Bronchial epithelial cell (primary cell): ENCODE results near the gene KRTAP4-11. TPM values are rescaled to one million over a fixed set of nuclear protein-coding genes. Genes with fewer than 3 reads are reported as not detected.

Source experiments
- total RNA-seq: library from RNA; depleted of rRNA; stranded (reverse); fragments of >200 nt; gene quantifications from 2 replicates; pipeline ENCODE4 v1.2.1, GENCODE V29; 2014

KRTAP4-11 gene
- total RNA-seq, 1 donor from 2014 or later = not detected

Other genes with a start within 250 kb of the KRTAP4-11 start
- not detected in 2 replicates for gene KRT20, start 233.1 kb downstream of the KRTAP4-11 start, total RNA-seq
- 12.9 and 29.4 TPM in 2 replicates for gene KRT23, start 180.7 kb downstream of the KRTAP4-11 start, total RNA-seq
- gene KRT39, start 151.4 kb downstream of the KRTAP4-11 start, total RNA-seq = not detected in 2 replicates
- 0.13 TPM in 1 of 2 replicates, not detected in the other for gene KRT40, start 134.0 kb downstream of the KRTAP4-11 start, total RNA-seq
- not detected in 2 replicates for gene KRTAP3-3, start 124.2 kb downstream of the KRTAP4-11 start, total RNA-seq
- not detected in 2 replicates for gene KRTAP3-2, start 118.5 kb downstream of the KRTAP4-11 start, total RNA-seq
- gene KRTAP3-1, start 109.2 kb downstream of the KRTAP4-11 start, total RNA-seq = not detected in 2 replicates
- not detected in 2 replicates for gene KRTAP1-5, start 91.2 kb downstream of the KRTAP4-11 start, total RNA-seq
- not detected in 2 replicates for gene KRTAP1-4, start 88.2 kb downstream of the KRTAP4-11 start, total RNA-seq
- gene KRTAP1-3, start 83.5 kb downstream of the KRTAP4-11 start, total RNA-seq = not detected in 2 replicates
- gene KRTAP1-1, start 76.9 kb downstream of the KRTAP4-11 start, total RNA-seq = not detected in 2 replicates
- gene KRTAP2-1, start 71.1 kb downstream of the KRTAP4-11 start, total RNA-seq = not detected in 2 replicates
- gene KRTAP2-2, start 63.1 kb downstream of the KRTAP4-11 start, total RNA-seq = not detected in 2 replicates
- not detected in 2 replicates for gene KRTAP2-3, start 58.3 kb downstream of the KRTAP4-11 start, total RNA-seq
- gene KRTAP2-4, start 52.5 kb downstream of the KRTAP4-11 start, total RNA-seq = not detected in 2 replicates
- not detected in 2 replicates for gene KRTAP4-7, start 34.2 kb downstream of the KRTAP4-11 start, total RNA-seq
- gene KRTAP4-8, start 20.2 kb downstream of the KRTAP4-11 start, total RNA-seq = not detected in 2 replicates
- not detected in 2 replicates for gene KRTAP4-16, start 16.2 kb downstream of the KRTAP4-11 start, total RNA-seq
- not detected in 2 replicates for gene KRTAP4-9, start 13.0 kb downstream of the KRTAP4-11 start, total RNA-seq
- gene KRTAP4-12, start 5.8 kb upstream of the KRTAP4-11 start, total RNA-seq = not detected in 2 replicates
- not detected in 2 replicates for gene KRTAP4-6, start 22.2 kb upstream of the KRTAP4-11 start, total RNA-seq
- not detected in 2 replicates for gene KRTAP4-5, start 31.5 kb upstream of the KRTAP4-11 start, total RNA-seq
- gene KRTAP4-4, start 42.4 kb upstream of the KRTAP4-11 start, total RNA-seq = not detected in 2 replicates
- not detected in 2 replicates for gene KRTAP4-3, start 49.8 kb upstream of the KRTAP4-11 start, total RNA-seq
- not detected in 2 replicates for gene KRTAP4-2, start 59.8 kb upstream of the KRTAP4-11 start, total RNA-seq
- gene KRTAP4-1, start 66.5 kb upstream of the KRTAP4-11 start, total RNA-seq = not detected in 2 replicates
- gene KRTAP9-1, start 71.5 kb upstream of the KRTAP4-11 start, total RNA-seq = not detected in 2 replicates
- not detected in 2 replicates for gene KRTAP9-2, start 108.3 kb upstream of the KRTAP4-11 start, total RNA-seq
- gene KRTAP9-3, start 114.1 kb upstream of the KRTAP4-11 start, total RNA-seq = not detected in 2 replicates
- gene KRTAP9-8, start 119.6 kb upstream of the KRTAP4-11 start, total RNA-seq = not detected in 2 replicates
- gene KRTAP9-4, start 131.3 kb upstream of the KRTAP4-11 start, total RNA-seq = not detected in 2 replicates
- not detected in 2 replicates for gene KRTAP9-9, start 137.0 kb upstream of the KRTAP4-11 start, total RNA-seq
- not detected in 2 replicates for gene KRTAP9-6, start 147.0 kb upstream of the KRTAP4-11 start, total RNA-seq
- not detected in 2 replicates for gene KRTAP9-7, start 157.3 kb upstream of the KRTAP4-11 start, total RNA-seq
- not detected in 2 replicates for gene KRTAP29-1, start 184.5 kb upstream of the KRTAP4-11 start, total RNA-seq
- not detected in 2 replicates for gene KRTAP16-1, start 190.9 kb upstream of the KRTAP4-11 start, total RNA-seq
- not detected in 2 replicates for gene KRTAP17-1, start 197.3 kb upstream of the KRTAP4-11 start, total RNA-seq
- gene KRT33A, start 232.5 kb upstream of the KRTAP4-11 start, total RNA-seq = 0.13 TPM in 1 of 2 replicates, not detected in the other